MM.1S (cell line): Measurements from ENCODE around the gene PPP2R3B.

ENCODE experiments used
- DNase-seq: peaks from one replicate; pipeline ENCODE4 v3.0.0-alpha.2; 2015
- H2AFZ ChIP-seq: fragments of 300-600 bp; sonication (generic); 2 replicates; pipeline ENCODE4 v1.6.0; 2016; ENCODE audit warnings: antibody characterized with exemption, low read length
- H3F3A ChIP-seq: fragments of 300-600 bp; sonication (generic); 2 replicates; pipeline ENCODE4 v1.6.1; 2016; ENCODE audit warnings: mild to moderate bottlenecking, antibody characterized with exemption, low read length, moderate library complexity, mixed read lengths; ENCODE audit not compliant: insufficient read depth
- H3K27ac ChIP-seq: fragments of 300-600 bp; sonication (generic); 2 replicates; pipeline ENCODE4 v1.5.1; 2016; ENCODE audit warnings: mild to moderate bottlenecking, low read length
- H3K27me3 ChIP-seq: fragments of 300-600 bp; sonication (generic); replicated peaks from 2 replicates; pipeline ENCODE4 v1.6.0; 2016; ENCODE audit warnings: low read length; ENCODE audit not compliant: insufficient read depth
- H3K36me3 ChIP-seq: fragments of 300-600 bp; sonication (generic); replicated peaks from 2 replicates; pipeline ENCODE4 v1.6.1; 2016; ENCODE audit warnings: mild to moderate bottlenecking, low read length, mixed read lengths; ENCODE audit not compliant: insufficient read depth
- H3K4me1 ChIP-seq: fragments of 300-600 bp; sonication (generic); 2 replicates; pipeline ENCODE4 v1.6.1; 2016; ENCODE audit warnings: low read length, mixed read lengths
- H3K4me2 ChIP-seq: fragments of 300-600 bp; sonication (generic); 2 replicates; pipeline ENCODE4 v1.6.0; 2016; ENCODE audit warnings: low read depth, low read length
- H3K4me3 ChIP-seq: fragments of 300-600 bp; sonication (generic); 2 replicates; pipeline ENCODE4 v1.5.1; 2016; ENCODE audit warnings: low read length, mixed read lengths
- H3K79me2 ChIP-seq: fragments of 300-600 bp; sonication (generic); 2 replicates; pipeline ENCODE4 v1.6.1; 2016; ENCODE audit warnings: mixed run types, low read length, mixed read lengths
- H3K9ac ChIP-seq: fragments of 300-600 bp; sonication (generic); 2 replicates; pipeline ENCODE4 v1.6.1; 2016; ENCODE audit warnings: low read length, mixed read lengths
- H3K9me2 ChIP-seq: fragments of 300-600 bp; sonication (generic); replicated peaks from 2 replicates; pipeline ENCODE4 v1.6.1; 2016; ENCODE audit warnings: mild to moderate bottlenecking, low read length, mixed read lengths; ENCODE audit not compliant: insufficient read depth
- H3K9me3 ChIP-seq: fragments of 300-600 bp; sonication (generic); replicated peaks from 2 replicates; pipeline ENCODE4 v1.6.1; 2016; ENCODE audit warnings: mild to moderate bottlenecking, low read length, mixed read lengths; ENCODE audit not compliant: insufficient read depth
- H4K20me1 ChIP-seq: fragments of 300-600 bp; sonication (generic); 2 replicates; pipeline ENCODE4 v1.6.1; 2016; ENCODE audit warnings: mild to moderate bottlenecking, low read length, moderate library complexity, mixed read lengths; ENCODE audit not compliant: insufficient read depth
- CTCF ChIP-seq: fragments of 300-600 bp; sonication (generic); IDR thresholded peaks from 2 replicates; pipeline ENCODE4 v1.5.1; 2016; ENCODE audit warnings: antibody characterized with exemption, low read length, mixed read lengths
- EZH2 ChIP-seq: fragments of 300-600 bp; sonication (generic); optimal IDR thresholded peaks from 2 replicates; pipeline ENCODE3; 2017; ENCODE audit warnings: low read depth, mild to moderate bottlenecking, antibody characterized with exemption, low read length, mixed read lengths
- EZH2phosphoT487 ChIP-seq: fragments of 300-600 bp; sonication (generic); IDR thresholded peaks from 2 replicates; pipeline ENCODE4 v1.6.1; 2018; ENCODE audit warnings: antibody characterized with exemption, low read length

Gene PPP2R3B

GRCh38 chrX:345020-345925, 41.4 kb downstream of the PPP2R3B start:
- H3K4me3 ChIP-seq: no peak overlapping the region
- no peaks in the 10 kb centered on the region for H3F3A ChIP-seq
- DNase-seq: no peak
- no peaks in the 10 kb centered on the region for H3K27me3 ChIP-seq
- no peaks in the 10 kb centered on the region for H3K79me2 ChIP-seq
- H3K36me3 ChIP-seq: no peaks in the 10 kb centered on the region
- H3K4me2 ChIP-seq: no peak overlapping the region
- H3K9ac ChIP-seq: no peak overlapping the region
- no peaks in the 10 kb centered on the region for H3K9me2 ChIP-seq
- no peak overlapping the region for H2AFZ ChIP-seq
- no peaks in the 10 kb centered on the region for H3K4me1 ChIP-seq
- no peaks in the 10 kb centered on the region for H3K9me3 ChIP-seq
- H4K20me1 ChIP-seq: no peaks in the 10 kb centered on the region
- no peak for TF ChIP-seq EZH2phosphoT487
- TF ChIP-seq CTCF: no peak
- TF ChIP-seq EZH2: no peak
- no peak overlapping the region for H3K27ac ChIP-seq

GRCh38 chrX:344371-344901, 42.3 kb downstream of the PPP2R3B start:
- Histone ChIP-seq H3K27me3 (no peaks in the 10 kb centered on the region), H4K20me1 (no peaks in the 10 kb centered on the region), H2AFZ (no peak overlapping the region), H3K9me2 (no peaks in the 10 kb centered on the region), H3F3A (no peaks in the 10 kb centered on the region), H3K36me3 (no peaks in the 10 kb centered on the region), H3K9ac (no peak overlapping the region), H3K27ac (no peak overlapping the region), H3K9me3 (no peaks in the 10 kb centered on the region), H3K79me2 (no peaks in the 10 kb centered on the region), H3K4me1 (no peaks in the 10 kb centered on the region), H3K4me3 (no peak overlapping the region), H3K4me2 (no peak overlapping the region)
- TF ChIP-seq EZH2 (no peak), EZH2phosphoT487 (no peak)
- no peak for DNase-seq

GRCh38 chrX:341541-342101, 45.1 kb downstream of the PPP2R3B start:
- Histone ChIP-seq H3K4me1 (no peaks in the 10 kb centered on the region), H2AFZ (no peak overlapping the region), H3F3A (no peaks in the 10 kb centered on the region), H3K79me2 (no peaks in the 10 kb centered on the region), H3K36me3 (no peaks in the 10 kb centered on the region), H3K27me3 (no peaks in the 10 kb centered on the region), H3K4me2 (no peak overlapping the region), H3K9me2 (no peaks in the 10 kb centered on the region), H3K4me3 (no peak overlapping the region), H4K20me1 (no peaks in the 10 kb centered on the region), H3K27ac (no peak overlapping the region), H3K9ac (no peak overlapping the region), H3K9me3 (no peaks in the 10 kb centered on the region)
- TF ChIP-seq EZH2phosphoT487 (no peak), EZH2 (no peak), CTCF (no peak)
- DNase-seq: no peak
